Measurements from ENCODE around the gene UBQLN4.
"Not testable (repeated sequence)": the region's sequence is repeated elsewhere in the genome, so short reads cannot be mapped to it uniquely, and the experiment has no call there.

Gene UBQLN4

GRCh38 chr1:156055281-156056048, 1.9 kb upstream of the UBQLN4 start:
- Mint-ChIP-seq H3K27ac (peak overlapping the region; percentile 46), H3K9me3 (ENCODE audit: low read depth) (no peaks in the 10 kb centered on the region), H3K36me3 (no peaks in the 10 kb centered on the region), H3K4me3 (peak overlapping the region; percentile 93), H3K4me1 (ENCODE audit: low read depth) (peaks cover 30% of the 10 kb centered on the region), H3K27me3 (no peaks in the 10 kb centered on the region)

- Mint-ChIP-seq H3K36me3 (no peaks in the 10 kb centered on the region), H3K4me1 (ENCODE audit: low read depth) (peaks cover 30% of the 10 kb centered on the region), H3K27ac (peak within 1 kb of the TSS; percentile 98), H3K9me3 (ENCODE audit: low read depth) (no peaks in the 10 kb centered on the region), H3K27me3 (no peaks in the 10 kb centered on the region), H3K4me3 (peak within 1 kb of the TSS; percentile 97)
Observed at GRCh38 chr1:156054500-156055280, 1.1 kb upstream of the UBQLN4 start, which contains the start of gene LAMTOR2. TSS of gene LAMTOR2 (plus strand) at chr1:156054782. CDS start at chr1:156054890, 108 bp downstream.

- Mint-ChIP-seq H3K27ac (peak overlapping the region; percentile 91), H3K27me3 (no peaks in the 10 kb centered on the region), H3K36me3 (no peaks in the 10 kb centered on the region), H3K9me3 (ENCODE audit: low read depth) (no peaks in the 10 kb centered on the region), H3K4me3 (peak overlapping the region; percentile 97), H3K4me1 (ENCODE audit: low read depth) (peaks cover 30% of the 10 kb centered on the region)
Observed at GRCh38 chr1:156052862-156053767, 483 bp downstream of the UBQLN4 start.

GRCh38 chr1:156051011-156051725, 2.4 kb downstream of the UBQLN4 start:
- Mint-ChIP-seq H3K36me3 (no peaks in the 10 kb centered on the region), H3K27me3 (no peaks in the 10 kb centered on the region), H3K4me1 (ENCODE audit: low read depth) (peaks cover 25% of the 10 kb centered on the region), H3K27ac (peak overlapping the region; percentile 6), H3K4me3 (peak overlapping the region; percentile 53), H3K9me3 (ENCODE audit: low read depth) (no peaks in the 10 kb centered on the region)

GRCh38 chr1:156050376-156050775, 3.2 kb downstream of the UBQLN4 start:
- Mint-ChIP-seq H3K36me3 (no peaks in the 10 kb centered on the region), H3K27me3 (no peaks in the 10 kb centered on the region), H3K27ac (no peak overlapping the region), H3K9me3 (ENCODE audit: low read depth) (no peaks in the 10 kb centered on the region), H3K4me3 (no peak overlapping the region), H3K4me1 (ENCODE audit: low read depth) (peaks cover 20% of the 10 kb centered on the region)

GRCh38 chr1:156048663-156049258, 4.8 kb downstream of the UBQLN4 start:
- Mint-ChIP-seq H3K9me3 (ENCODE audit: low read depth) (no peaks in the 10 kb centered on the region), H3K4me3 (no peak overlapping the region), H3K27ac (no peak overlapping the region), H3K27me3 (no peaks in the 10 kb centered on the region), H3K36me3 (no peaks in the 10 kb centered on the region), H3K4me1 (ENCODE audit: low read depth) (peaks cover 16% of the 10 kb centered on the region)

GRCh38 chr1:156045076-156045475, 8.5 kb downstream of the UBQLN4 start:
- peaks cover 8% of the 10 kb centered on the region for H3K36me3 Mint-ChIP-seq

GRCh38 chr1:156042828-156043227, 10.8 kb downstream of the UBQLN4 start:
- H3K9me3 Mint-ChIP-seq (ENCODE audit: low read depth): no peaks in the 10 kb centered on the region
- peaks cover 2% of the 10 kb centered on the region for H3K4me1 Mint-ChIP-seq (ENCODE audit: low read depth)
- H3K4me3 Mint-ChIP-seq: no peak overlapping the region
- H3K27me3 Mint-ChIP-seq: no peaks in the 10 kb centered on the region
- H3K36me3 Mint-ChIP-seq: peaks cover 8% of the 10 kb centered on the region
- no peak overlapping the region for H3K27ac Mint-ChIP-seq

More at GRCh38 chr1:156045076-156045475, 8.5 kb downstream of the UBQLN4 start:
- Mint-ChIP-seq H3K4me1 (ENCODE audit: low read depth) (peaks cover 2% of the 10 kb centered on the region), H3K27me3 (no peaks in the 10 kb centered on the region), H3K9me3 (ENCODE audit: low read depth) (no peaks in the 10 kb centered on the region), H3K4me3 (no peak overlapping the region), H3K27ac (no peak overlapping the region)

GRCh38 chr1:156034991-156035390, 18.6 kb downstream of the UBQLN4 start:
- not testable (repeated sequence) for H3K4me3 Mint-ChIP-seq; H3K27me3 Mint-ChIP-seq; H3K36me3 Mint-ChIP-seq; H3K27ac Mint-ChIP-seq; H3K4me1 Mint-ChIP-seq (ENCODE audit: low read depth); H3K9me3 Mint-ChIP-seq (ENCODE audit: low read depth)

- Mint-ChIP-seq H3K4me1 (ENCODE audit: low read depth) (no peaks in the 10 kb centered on the region), H3K27ac (no peak overlapping the region), H3K27me3 (no peaks in the 10 kb centered on the region), H3K36me3 (peaks cover 3% of the 10 kb centered on the region), H3K4me3 (no peak overlapping the region), H3K9me3 (ENCODE audit: low read depth) (no peaks in the 10 kb centered on the region)
Observed at GRCh38 chr1:156033011-156033410, 20.6 kb downstream of the UBQLN4 start.

- Mint-ChIP-seq H3K4me1 (ENCODE audit: low read depth) (peaks cover 10% of the 10 kb centered on the region), H3K27ac (no peak overlapping the region), H3K27me3 (no peaks in the 10 kb centered on the region), H3K4me3 (no peak overlapping the region), H3K36me3 (no peaks in the 10 kb centered on the region), H3K9me3 (ENCODE audit: low read depth) (no peaks in the 10 kb centered on the region)
Observed at GRCh38 chr1:156026588-156026987, 27.0 kb downstream of the UBQLN4 start.

- Mint-ChIP-seq H3K4me1 (ENCODE audit: low read depth) (peaks cover 14% of the 10 kb centered on the region), H3K27me3 (no peaks in the 10 kb centered on the region), H3K9me3 (ENCODE audit: low read depth) (no peaks in the 10 kb centered on the region), H3K4me3 (no peak overlapping the region), H3K27ac (no peak overlapping the region), H3K36me3 (no peaks in the 10 kb centered on the region)
Observed at GRCh38 chr1:156025876-156026275, 27.7 kb downstream of the UBQLN4 start.

- no peak overlapping the region for H3K4me3 Mint-ChIP-seq
- H3K27ac Mint-ChIP-seq: no peak overlapping the region
Observed at GRCh38 chr1:156024801-156025200, 28.8 kb downstream of the UBQLN4 start.

GRCh38 chr1:156021954-156022353, 31.6 kb downstream of the UBQLN4 start:
- Mint-ChIP-seq H3K4me3 (peak overlapping the region; percentile 59), H3K27me3 (no peaks in the 10 kb centered on the region), H3K27ac (no peak overlapping the region), H3K36me3 (peaks cover 8% of the 10 kb centered on the region), H3K9me3 (ENCODE audit: low read depth) (no peaks in the 10 kb centered on the region), H3K4me1 (ENCODE audit: low read depth) (peaks cover 33% of the 10 kb centered on the region)

More at GRCh38 chr1:156024801-156025200, 28.8 kb downstream of the UBQLN4 start:
- no peaks in the 10 kb centered on the region for H3K27me3 Mint-ChIP-seq
- peaks cover 22% of the 10 kb centered on the region for H3K4me1 Mint-ChIP-seq (ENCODE audit: low read depth)
- no peaks in the 10 kb centered on the region for H3K9me3 Mint-ChIP-seq (ENCODE audit: low read depth)
- peaks cover 3% of the 10 kb centered on the region for H3K36me3 Mint-ChIP-seq
